Measurements from ENCODE around the gene NEK7. TPM values are rescaled to one million over a fixed set of nuclear protein-coding genes. Genes with fewer than 3 reads are reported as not detected.

Gene NEK7
- total and polyA plus RNA-seq, 2 of the 8 experiments (the other 6 are each of a cell fraction or from before 2014, with no cell fraction given) = 5.1 to 10.0 TPM

DNA sequence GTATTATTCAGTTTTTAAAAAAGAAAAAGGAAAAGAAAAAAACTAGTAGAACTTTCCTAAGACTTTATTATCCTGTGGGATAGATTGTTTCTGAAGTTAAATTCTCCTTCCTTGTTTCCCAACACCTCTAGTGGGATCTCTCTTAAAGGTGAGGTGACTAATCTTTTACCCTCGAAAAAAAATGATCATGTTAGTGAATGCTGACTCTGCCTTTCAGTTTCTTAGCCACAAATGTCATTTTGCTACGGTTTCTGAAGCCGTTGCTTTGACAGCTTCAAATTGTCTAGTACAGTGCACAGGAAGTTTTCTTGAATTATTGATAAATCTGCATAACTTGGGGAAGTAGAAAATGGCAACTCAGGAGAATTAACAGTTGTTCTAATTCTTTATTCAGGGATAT lies 13.0 kb upstream of the NEK7 start:
- H3K56ac ChIP-seq (replicated peaks; ENCODE audit: insufficient read length, low read depth, low read length) = no peak overlapping the region
- no peaks in the 10 kb centered on the region for H4K20me1 ChIP-seq (replicated peaks in 1 of 2; ENCODE audit: control insufficient read depth in 1 of 2, insufficient read depth in 2 of 2, low read length in 2 of 2)
- DNase-seq (ENCODE audit: low read depth in 1 of 2, low spot score in 2 of 2) (no peak), FAIRE-seq (no peak)
- H2BK15ac ChIP-seq (ENCODE audit: low read length) = no peak overlapping the region
- H3K36me3 ChIP-seq (ENCODE audit: control insufficient read depth in 2 of 4, insufficient read depth in 4 of 4, low read length in 3 of 4) = no peaks in the 10 kb centered on the region
- H3K79me1 ChIP-seq (ENCODE audit: low read depth, low read length) = no peaks in the 10 kb centered on the region
- no peak overlapping the region for H2BK20ac ChIP-seq (ENCODE audit: low read length)
- no peak overlapping the region for H3K18ac ChIP-seq (ENCODE audit: extremely low read depth, low read length)
- H3K23me2 ChIP-seq (ENCODE audit: low read depth, low read length) = no peaks in the 10 kb centered on the region
- no peak overlapping the region for H4K5ac ChIP-seq (ENCODE audit: insufficient read length, low read depth, low read length)
- H2BK12ac ChIP-seq (ENCODE audit: low read depth, low read length) = no peak overlapping the region
- H3K23ac ChIP-seq (ENCODE audit: insufficient read length) = no peak overlapping the region
- ChIA-PET POLR2A (ENCODE audit: partially characterized antibody) (no interaction called here), CTCF (ENCODE audit: partially characterized antibody) (no interaction called here)
- H2AK5ac ChIP-seq (ENCODE audit: low read depth, low read length) = no peak overlapping the region
- H3K27ac ChIP-seq (ENCODE audit: low read depth, low read length) = no peak overlapping the region
- WGBS, 2 experiments (ENCODE audit: extremely low coverage in 1 of 2, insufficient coverage in 1 of 2, insufficient read length in 1 of 2, insufficient replicate concordance in 2 of 2, low coverage in 1 of 2, low lambda C conversion rate in 2 of 2, missing lambda C conversion rate in 1 of 2) = 86% methylated on average over 3 of the region's 3 CpGs; no CpG with 5 or more reads in 1 of the 2 experiments
- H2AFZ ChIP-seq (ENCODE audit: low read length) = no peak overlapping the region
- TF ChIP-seq KDM5A (IDR thresholded peaks at IDR 0.05; ENCODE audit: low read length) (no peak), SP1 (IDR thresholded peaks at IDR 0.05; ENCODE audit: low read depth, low read length) (no peak), SRF (IDR thresholded peaks at IDR 0.05; ENCODE audit: low read depth, low read length) (no peak)
- H2BK5ac ChIP-seq (ENCODE audit: low read depth, low read length) = no peak overlapping the region
- H3K4me3 ChIP-seq (ENCODE audit: extremely low read depth in 1 of 4, insufficient read depth in 2 of 4, low read depth in 3 of 4, low read length in 4 of 4) = no peak overlapping the region
- no peak overlapping the region for H4K91ac ChIP-seq (replicated peaks; ENCODE audit: insufficient read length, low read length)
- no peak overlapping the region for H2BK120ac ChIP-seq (replicated peaks; ENCODE audit: low read depth, low read length)
- no peak overlapping the region for H3K4me2 ChIP-seq (ENCODE audit: insufficient read depth in 1 of 2, low read depth in 2 of 2, low read length in 2 of 2)
- H3K14ac ChIP-seq (ENCODE audit: insufficient read length) = no peak overlapping the region
- no peak overlapping the region for H3K4ac ChIP-seq (replicated peaks; ENCODE audit: insufficient read length, low read depth, low read length)
- no peak overlapping the region for H3K9ac ChIP-seq (replicated peaks in 1 of 4; ENCODE audit: extremely low read depth in 1 of 4, low read depth in 3 of 4, low read length in 3 of 4)
- H3K9me3 ChIP-seq (ENCODE audit: insufficient read depth in 2 of 2, low read depth in 1 of 2, low read length in 1 of 2) = no peaks in the 10 kb centered on the region
- H3K27me3 ChIP-seq (replicated peaks in 1 of 4; ENCODE audit: control insufficient read depth in 3 of 4, extremely low read depth in 1 of 4, insufficient read depth in 3 of 4, low read length in 3 of 4) = no peaks in the 10 kb centered on the region
- H3K79me2 ChIP-seq (ENCODE audit: control insufficient read depth in 1 of 2, insufficient read depth in 2 of 2, low read length in 2 of 2) = no peaks in the 10 kb centered on the region
- H3K4me1 ChIP-seq (replicated peaks in 1 of 4; ENCODE audit: control insufficient read depth in 3 of 4, insufficient read depth in 4 of 4, low read length in 3 of 4) = no peaks in the 10 kb centered on the region
- no peak overlapping the region for H4K8ac ChIP-seq (ENCODE audit: extremely low read depth, insufficient read depth, low read length)

All from H1 (cell line).